Measurements from ENCODE around the gene AK6. TPM values are rescaled to one million over a fixed set of nuclear protein-coding genes. Genes with fewer than 3 reads are reported as not detected.
A peak's percentile ranks its signal among the peaks of the same experiment; 100 is the strongest.

Gene AK6
- total RNA-seq, 1 experiment from 2014 or later = 40.8 TPM

DNA sequence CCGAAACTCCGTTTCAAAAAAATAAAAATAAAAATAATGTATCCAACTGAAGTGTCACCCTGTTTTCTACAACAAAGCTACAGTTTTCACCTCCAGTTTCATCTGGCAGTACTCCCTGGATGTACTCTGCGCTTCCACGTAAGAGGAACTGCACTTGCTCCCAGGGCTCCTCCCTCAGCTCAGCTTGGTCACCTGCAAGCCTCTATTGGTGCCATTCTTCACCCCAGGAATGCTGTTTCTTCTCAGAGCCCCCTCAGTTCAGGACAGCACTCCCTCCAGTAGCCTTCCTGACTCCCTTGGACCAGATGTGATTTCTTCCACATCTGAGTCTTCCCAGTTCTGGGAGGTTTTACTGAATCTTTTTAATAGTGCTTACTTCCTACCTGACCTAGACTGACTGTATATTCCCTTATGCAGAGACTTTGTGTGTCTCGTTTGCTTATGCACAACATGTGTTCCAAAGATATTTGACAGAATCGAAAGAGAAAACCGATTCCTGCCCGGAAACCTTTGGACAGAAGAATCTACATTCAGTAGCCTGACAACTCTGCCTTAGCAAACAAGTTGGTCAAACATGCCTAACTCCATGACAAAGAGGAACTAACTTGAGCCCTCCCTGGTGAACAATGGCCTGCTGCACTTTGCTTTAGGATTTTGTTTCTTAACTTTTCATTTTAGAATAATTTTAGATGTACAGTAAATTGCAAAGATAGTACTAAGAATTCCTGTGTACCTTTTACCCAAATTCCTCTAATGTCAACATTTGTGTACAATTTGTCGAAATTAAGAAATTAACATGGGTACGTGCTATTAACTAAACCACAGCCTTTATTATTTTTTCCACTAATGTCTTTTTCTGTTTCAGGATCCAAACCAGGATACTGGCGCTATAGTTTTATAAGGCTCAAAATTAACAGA, 37.5 kb downstream of the AK6 start:
- no CpG with 5 or more reads among the region's 11 CpGs for WGBS (ENCODE audit: extremely low coverage, insufficient read length, low lambda C conversion rate)
- Histone ChIP-seq H3K9ac (ENCODE audit: extremely low read depth, insufficient read length, low read length) (no peak overlapping the region), H2AK5ac (ENCODE audit: insufficient read length, low read length) (no peak overlapping the region), H4K5ac (ENCODE audit: insufficient read length, low read depth, low read length) (no peak overlapping the region), H3K27ac (ENCODE audit: insufficient read length, low read depth, low read length) (no peak overlapping the region), H3K14ac (ENCODE audit: insufficient read depth, low read length) (no peak overlapping the region), H2BK5ac (ENCODE audit: insufficient read length, low read length) (no peak overlapping the region), H4K8ac (replicated peaks; ENCODE audit: insufficient read length, low read depth, low read length) (no peak overlapping the region), H2BK20ac (ENCODE audit: low read depth, low read length, poor library complexity, severe bottlenecking) (no peak overlapping the region), H4K20me1 (ENCODE audit: control insufficient read depth, insufficient read depth, insufficient read length) (no peaks in the 10 kb centered on the region), H3T11ph (ENCODE audit: low read length) (no peak overlapping the region), H3K56ac (ENCODE audit: insufficient read length, low read depth, low read length) (no peak overlapping the region), H3K4ac (ENCODE audit: low read depth, low read length) (no peak overlapping the region), H4K91ac (ENCODE audit: insufficient read length, low read depth, low read length) (no peak overlapping the region), H3K27me3 (ENCODE audit: insufficient read depth, low read length) (0 out of 2 replicates have a peak, but pooled peaks cover 2% of the 10 kb centered on the region), H2BK12ac (ENCODE audit: insufficient read length, low read depth, low read length) (no peak overlapping the region), H2BK120ac (ENCODE audit: low read depth, low read length, poor library complexity, severe bottlenecking) (no peak overlapping the region), H3K18ac (ENCODE audit: insufficient read length, low read depth, low read length) (no peak overlapping the region), H3K9me3 (ENCODE audit: control insufficient read depth, low read depth, low read length) (no peaks in the 10 kb centered on the region), H3K79me2 (ENCODE audit: insufficient read depth, low read length) (no peaks in the 10 kb centered on the region), H3K23me2 (ENCODE audit: insufficient read length, low read depth, low read length, poor library complexity, severe bottlenecking) (peaks cover 6% of the 10 kb centered on the region), H2BK15ac (ENCODE audit: low read depth, low read length) (no peak overlapping the region), H3K23ac (ENCODE audit: insufficient read length, low read depth, low read length) (no peak overlapping the region), H2AFZ (ENCODE audit: low read length) (no peak overlapping the region), H3K4me2 (ENCODE audit: insufficient read depth, insufficient read length, low read length) (no peak overlapping the region), H3K4me1 (ENCODE audit: insufficient read depth, low read length) (no peaks in the 10 kb centered on the region), H3K79me1 (ENCODE audit: insufficient read depth, low read depth, low read length, poor library complexity, severe bottlenecking) (no peaks in the 10 kb centered on the region)
- DNase-seq = no peak
- no peaks in the 10 kb centered on the region; a peak in 1 of 7 replicates for H3K36me3 Mint-ChIP-seq (ENCODE audit: insufficient read depth in 1 of 3, low read depth in 3 of 3)
- peaks cover 11% of the 10 kb centered on the region for H3K27me3 Mint-ChIP-seq (ENCODE audit: low read depth)
- no peak for TF ChIP-seq CTCF (conservative IDR thresholded peaks at IDR 0.05)
- peaks cover 6 to 8% of the 10 kb centered on the region in 2 experiments for H3K4me1 Mint-ChIP-seq
- H3K27ac Mint-ChIP-seq = peak overlapping the region in 1 of 3 experiments; percentile 74; a peak in 1 of 7 replicates
- H3K4me3 Mint-ChIP-seq = no peak overlapping the region
- no peaks in the 10 kb centered on the region for H3K9me3 Mint-ChIP-seq
